ENCODE measurements around the gene DDX10. TPM values are rescaled to one million over a fixed set of nuclear protein-coding genes. Genes with fewer than 3 reads are reported as not detected.

The DDX10 gene
- total and polyA plus RNA-seq, 2 of the 8 experiments (the other 6 are each of a cell fraction or from before 2014, with no cell fraction given), result 49.2 to 52.2 TPM

GRCh38 chr11:108826136-108826535, 161.3 kb downstream of the DDX10 start:
- Histone ChIP-seq H3K4me3 (ENCODE audit: extremely low read depth in 1 of 4, insufficient read depth in 2 of 4, low read depth in 3 of 4, low read length in 4 of 4) (no peak overlapping the region), H3K4me1 (replicated peaks in 1 of 4; ENCODE audit: control insufficient read depth in 3 of 4, insufficient read depth in 4 of 4, low read length in 3 of 4) (no peaks in the 10 kb centered on the region), H3K23ac (ENCODE audit: insufficient read length) (no peak overlapping the region), H2BK120ac (replicated peaks; ENCODE audit: low read depth, low read length) (no peak overlapping the region), H3K9ac (replicated peaks in 1 of 4; ENCODE audit: extremely low read depth in 1 of 4, low read depth in 3 of 4, low read length in 3 of 4) (no peak overlapping the region), H3K56ac (replicated peaks; ENCODE audit: insufficient read length, low read depth, low read length) (no peak overlapping the region), H2BK20ac (ENCODE audit: low read length) (no peak overlapping the region), H3K9me3 (ENCODE audit: insufficient read depth in 2 of 2, low read depth in 1 of 2, low read length in 1 of 2) (no peaks in the 10 kb centered on the region; a peak in 1 of 4 replicates), H3K79me2 (ENCODE audit: control insufficient read depth in 1 of 2, insufficient read depth in 2 of 2, low read length in 2 of 2) (peaks cover 0 to 3% of the 10 kb centered on the region in 2 experiments; a peak in 2 of 4 replicates), H3K27me3 (replicated peaks in 1 of 4; ENCODE audit: control insufficient read depth in 3 of 4, extremely low read depth in 1 of 4, insufficient read depth in 3 of 4, low read length in 3 of 4) (no peaks in the 10 kb centered on the region), H2BK15ac (ENCODE audit: low read length) (no peak overlapping the region), H3K27ac (ENCODE audit: low read depth, low read length) (no peak overlapping the region), H4K20me1 (replicated peaks in 1 of 2; ENCODE audit: control insufficient read depth in 1 of 2, insufficient read depth in 2 of 2, low read length in 2 of 2) (no peaks in the 10 kb centered on the region), H3K36me3 (ENCODE audit: control insufficient read depth in 2 of 4, insufficient read depth in 4 of 4, low read length in 3 of 4) (no peaks in the 10 kb centered on the region), H3K14ac (ENCODE audit: insufficient read length) (no peak overlapping the region), H2AFZ (ENCODE audit: low read length) (no peak overlapping the region), H4K5ac (ENCODE audit: insufficient read length, low read depth, low read length) (no peak overlapping the region), H2BK5ac (ENCODE audit: low read depth, low read length) (no peak overlapping the region), H3K79me1 (ENCODE audit: low read depth, low read length) (no peaks in the 10 kb centered on the region; the same call in 1 of the 2 replicates), H4K8ac (ENCODE audit: extremely low read depth, insufficient read depth, low read length) (no peak overlapping the region), H3K18ac (ENCODE audit: extremely low read depth, low read length) (no peak overlapping the region), H2AK5ac (ENCODE audit: low read depth, low read length) (no peak overlapping the region), H2BK12ac (ENCODE audit: low read depth, low read length) (no peak overlapping the region), H3K23me2 (ENCODE audit: low read depth, low read length) (no peaks in the 10 kb centered on the region), H3K4ac (replicated peaks; ENCODE audit: insufficient read length, low read depth, low read length) (no peak overlapping the region), H4K91ac (replicated peaks; ENCODE audit: insufficient read length, low read length) (no peak overlapping the region), H3K4me2 (ENCODE audit: insufficient read depth in 1 of 2, low read depth in 2 of 2, low read length in 2 of 2) (no peak overlapping the region)
- TF ChIP-seq JUN (IDR thresholded peaks at IDR 0.05; ENCODE audit: low read depth, low read length) (no peak), ATF2 (IDR thresholded peaks at IDR 0.05; ENCODE audit: low read length) (no peak), TAF7 (optimal IDR thresholded peaks at IDR 0.05; ENCODE audit: borderline replicate concordance, low read depth, low read length) (no peak), ASH2L (IDR thresholded peaks at IDR 0.05; ENCODE audit: low read length) (no peak), EP300 (IDR thresholded peaks at IDR 0.05; ENCODE audit: borderline replicate concordance in 1 of 2, low read depth in 2 of 2, low read length in 2 of 2) (no peak), RNF2 (IDR thresholded peaks at IDR 0.05; ENCODE audit: borderline replicate concordance, low read depth, low read length, missing control alignments, poor library complexity, severe bottlenecking) (no peak), SRF (IDR thresholded peaks at IDR 0.05; ENCODE audit: low read depth, low read length) (no peak)
- DNase-seq (ENCODE audit: low read depth in 1 of 2, low spot score in 2 of 2) (no peak), FAIRE-seq (no peak)
- CTCF ChIA-PET (ENCODE audit: partially characterized antibody), result interaction anchor here (0.7 to 1.1 kb wide), 4 partner anchors 21 to 128 kb away, joined by 3 to 4 read pairs (median 3); no protein-coding TSS in a partner anchor
- WGBS, 2 experiments (ENCODE audit: extremely low coverage in 1 of 2, insufficient coverage in 1 of 2, insufficient read length in 1 of 2, insufficient replicate concordance in 2 of 2, low coverage in 1 of 2, low lambda C conversion rate in 2 of 2, missing lambda C conversion rate in 1 of 2), result 96% methylated on average over 2 of the region's 2 CpGs; no CpG with 5 or more reads in 1 of the 2 experiments
- POLR2A ChIA-PET (ENCODE audit: partially characterized antibody), result no interaction called here

Data from H1 (cell line).